ENCODE data around the gene CPSF4. TPM values are rescaled to one million over a fixed set of nuclear protein-coding genes. Genes with fewer than 3 reads are reported as not detected.

CPSF4 gene
- total and polyA plus RNA-seq, 11 donors, result 12.7 to 24.8 (median 16.4) TPM

DNA sequence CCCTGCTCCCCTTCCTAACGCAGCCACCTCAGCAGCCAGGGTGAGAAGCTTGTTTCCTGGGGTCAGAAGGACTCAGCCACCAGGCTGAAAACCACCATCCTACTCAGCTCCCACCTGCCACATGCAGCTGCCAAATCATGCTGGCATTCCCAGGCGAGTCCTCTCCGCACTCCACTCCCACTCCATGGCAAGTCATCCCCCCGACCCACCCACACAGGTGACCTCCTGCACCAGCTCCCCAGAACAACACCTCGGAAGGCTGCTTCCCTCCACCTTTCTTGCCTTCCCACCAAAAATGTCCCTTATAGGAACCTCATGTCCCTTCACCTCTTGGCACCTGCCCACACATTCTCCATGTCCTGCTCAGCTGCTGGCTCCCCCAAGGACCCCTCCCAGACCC lies 35.0 kb upstream of the CPSF4 start:
- intact Hi-C loops (cut with DNase I), result no loop called here
- no peaks in the 10 kb centered on the region for H3K27me3 ChIP-seq
- 90 to 96% (median 95%) methylated on average over 5 of the region's 5 CpGs for WGBS, 4 donors
- H3K9me3 ChIP-seq, result no peaks in the 10 kb centered on the region
- ATAC-seq (no peak), DNase-seq (peak in 1 of 5 donors; percentile 45)
- peaks cover 0 to 68% (median 60%) of the 10 kb centered on the region in 9 donors for H3K36me3 ChIP-seq
- peaks cover 11 to 44% (median 28%) of the 10 kb centered on the region in 12 donors for H3K4me1 ChIP-seq
- no peak overlapping the region for H3K4me3 ChIP-seq
- no peak overlapping the region for H3K27ac ChIP-seq
- TF ChIP-seq, protein P1, sequence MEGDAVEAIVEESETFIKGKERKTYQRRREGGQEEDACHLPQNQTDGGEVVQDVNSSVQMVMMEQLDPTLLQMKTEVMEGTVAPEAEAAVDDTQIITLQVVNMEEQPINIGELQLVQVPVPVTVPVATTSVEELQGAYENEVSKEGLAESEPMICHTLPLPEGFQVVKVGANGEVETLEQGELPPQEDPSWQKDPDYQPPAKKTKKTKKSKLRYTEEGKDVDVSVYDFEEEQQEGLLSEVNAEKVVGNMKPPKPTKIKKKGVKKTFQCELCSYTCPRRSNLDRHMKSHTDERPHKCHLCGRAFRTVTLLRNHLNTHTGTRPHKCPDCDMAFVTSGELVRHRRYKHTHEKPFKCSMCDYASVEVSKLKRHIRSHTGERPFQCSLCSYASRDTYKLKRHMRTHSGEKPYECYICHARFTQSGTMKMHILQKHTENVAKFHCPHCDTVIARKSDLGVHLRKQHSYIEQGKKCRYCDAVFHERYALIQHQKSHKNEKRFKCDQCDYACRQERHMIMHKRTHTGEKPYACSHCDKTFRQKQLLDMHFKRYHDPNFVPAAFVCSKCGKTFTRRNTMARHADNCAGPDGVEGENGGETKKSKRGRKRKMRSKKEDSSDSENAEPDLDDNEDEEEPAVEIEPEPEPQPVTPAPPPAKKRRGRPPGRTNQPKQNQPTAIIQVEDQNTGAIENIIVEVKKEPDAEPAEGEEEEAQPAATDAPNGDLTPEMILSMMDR (IDR thresholded peaks at IDR 0.05), result no peak
- no peak for TF ChIP-seq POLR2A (IDR thresholded peaks at IDR 0.05)

DNA sequence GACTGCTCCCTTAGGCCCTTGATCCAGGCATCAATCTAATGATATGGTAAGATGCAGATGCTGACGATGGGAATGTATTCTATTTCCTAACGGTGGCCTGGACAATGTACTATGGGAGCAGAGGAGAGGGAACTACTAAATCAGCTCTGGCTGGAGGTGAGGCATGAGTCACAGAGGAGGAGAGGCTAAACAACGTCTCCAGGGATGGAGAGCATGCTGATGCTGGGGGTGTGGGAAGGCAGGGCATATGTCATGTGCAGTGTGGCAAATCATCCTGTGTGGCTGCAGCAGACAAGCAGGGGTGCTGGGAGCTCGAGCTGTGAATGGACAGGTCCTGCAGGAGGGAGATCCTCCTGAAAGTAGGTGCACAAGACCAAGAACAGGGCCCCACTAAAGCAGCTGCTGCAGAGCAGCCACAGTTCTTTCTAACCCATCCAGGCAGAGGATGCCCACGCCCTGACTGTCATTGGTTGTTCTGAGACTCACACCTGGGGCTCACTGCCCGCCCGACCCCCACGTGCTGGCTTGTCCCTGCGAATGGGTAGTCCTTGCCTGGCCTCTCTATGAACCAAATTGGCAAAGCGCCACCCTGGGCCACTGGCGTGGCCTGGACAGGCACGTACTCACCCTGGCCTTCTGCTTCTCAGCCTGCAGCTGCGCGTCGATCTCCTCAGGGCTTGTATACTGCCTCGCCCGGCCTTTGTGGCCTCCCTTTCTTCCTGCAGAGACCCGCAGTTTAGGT lies 34.3 kb upstream of the CPSF4 start:
- TF ChIP-seq POLR2A (IDR thresholded peaks at IDR 0.05), result no peak
- TF ChIP-seq, protein P1 (IDR thresholded peaks at IDR 0.05), result no peak
- peaks cover 11 to 44% (median 29%) of the 10 kb centered on the region in 12 donors for H3K4me1 ChIP-seq
- no peak overlapping the region for H3K27ac ChIP-seq
- intact Hi-C loops (cut with DNase I), result no loop called here
- DNase-seq, result peak in 1 of 5 donors; percentile 51
- no peaks in the 10 kb centered on the region for H3K27me3 ChIP-seq
- H3K4me3 ChIP-seq, result no peak overlapping the region
- H3K36me3 ChIP-seq, result peaks cover 0 to 61% (median 54%) of the 10 kb centered on the region in 9 donors
- ATAC-seq, result no peak
- WGBS, 4 donors, result 75 to 83% (median 80%) methylated on average over 13 to 18 of the region's 18 CpGs
- H3K9me3 ChIP-seq, result no peaks in the 10 kb centered on the region

DNA sequence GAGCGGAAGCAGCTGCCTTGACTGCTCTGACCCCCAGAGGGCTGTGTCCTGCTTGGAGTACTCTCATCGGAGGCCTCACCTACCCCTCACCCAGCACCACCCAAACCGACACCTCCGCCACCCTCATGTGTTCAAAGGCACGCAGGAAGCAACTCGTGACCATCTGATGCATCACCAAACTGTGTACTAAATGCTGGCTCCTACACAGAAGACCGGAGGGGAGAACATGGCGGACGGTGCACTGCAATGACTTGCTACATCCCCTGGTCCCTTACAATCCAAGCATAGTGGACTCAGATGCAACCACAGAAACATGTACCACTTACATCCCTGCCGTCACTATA lies 33.8 kb upstream of the CPSF4 start:
- no peak overlapping the region for H3K4me3 ChIP-seq
- DNase-seq (no peak), ATAC-seq (no peak)
- no peaks in the 10 kb centered on the region for H3K9me3 ChIP-seq
- WGBS, 4 donors, result 90 to 95% (median 94%) methylated on average over 9 to 10 of the region's 10 CpGs
- H3K4me1 ChIP-seq, result peaks cover 13 to 44% (median 34%) of the 10 kb centered on the region in 12 donors
- H3K27me3 ChIP-seq, result no peaks in the 10 kb centered on the region
- intact Hi-C loops (cut with DNase I), result loop anchor here in 3 of 10 donors (5.0 kb wide), 3 partner anchors 33 to 1003 kb away; partner anchors contain the start of genes ARPC1B (in 1 of the 3) and BAIAP2L1 (in 1 of the 3)
- no peak for TF ChIP-seq POLR2A (IDR thresholded peaks at IDR 0.05)
- TF ChIP-seq, protein P1 (IDR thresholded peaks at IDR 0.05), result no peak
- peaks cover 0 to 56% (median 48%) of the 10 kb centered on the region in 9 donors for H3K36me3 ChIP-seq
- no peak overlapping the region for H3K27ac ChIP-seq

DNA sequence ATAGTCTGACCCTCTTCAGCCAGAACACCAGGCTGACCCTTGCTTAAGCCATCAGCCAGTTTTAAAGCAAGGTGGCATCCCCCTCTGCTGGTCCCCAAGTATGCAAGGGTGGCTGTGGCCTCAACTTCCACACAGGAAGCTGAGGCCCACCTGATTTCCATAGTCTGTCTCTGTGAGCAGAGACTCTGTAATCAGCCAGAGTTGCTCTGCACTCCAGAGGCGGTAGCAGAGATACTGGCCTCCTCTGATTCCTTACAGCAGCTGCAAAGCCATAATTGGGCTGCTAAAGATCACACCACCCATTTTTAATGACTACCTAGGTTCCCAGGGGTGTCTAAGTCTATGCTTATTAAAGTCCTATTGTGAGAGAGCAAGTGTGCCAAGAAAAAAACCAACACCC lies 32.2 kb upstream of the CPSF4 start:
- DNase-seq, result no peak
- intact Hi-C loops (cut with DNase I), result loop anchor here in 3 of 10 donors (5.0 kb wide), 3 partner anchors 34 to 1004 kb away; partner anchors contain the start of genes ARPC1B (in 1 of the 3) and BAIAP2L1 (in 1 of the 3)
- H3K27ac ChIP-seq, result peak overlapping the region in 1 of 12 donors; percentile 98
- WGBS, 4 donors, result 40 to 58% (median 47%) methylated on average over 1 of the region's 1 CpG
- H3K4me1 ChIP-seq, result peaks cover 13 to 51% (median 42%) of the 10 kb centered on the region in 12 donors
- TF ChIP-seq, protein P1 (IDR thresholded peaks at IDR 0.05), result no peak
- TF ChIP-seq POLR2A (IDR thresholded peaks at IDR 0.05), result no peak
- H3K27me3 ChIP-seq, result no peaks in the 10 kb centered on the region
- peak overlapping the region in 6 of 12 donors; percentile 76 to 97 (median 96) for H3K4me3 ChIP-seq
- ATAC-seq, result no peak
- H3K9me3 ChIP-seq, result no peaks in the 10 kb centered on the region
- peaks cover 0 to 56% (median 47%) of the 10 kb centered on the region in 9 donors for H3K36me3 ChIP-seq
